ENCODE measurements around the gene DTNB. TPM values are rescaled to one million over a fixed set of nuclear protein-coding genes. Genes with fewer than 3 reads are reported as not detected.

Gene DTNB
- total and polyA plus RNA-seq, 2 donors (not counting 3 experiments of a cell fraction or from before 2014, with no cell fraction given) = 11.5 to 17.0 TPM

DNA sequence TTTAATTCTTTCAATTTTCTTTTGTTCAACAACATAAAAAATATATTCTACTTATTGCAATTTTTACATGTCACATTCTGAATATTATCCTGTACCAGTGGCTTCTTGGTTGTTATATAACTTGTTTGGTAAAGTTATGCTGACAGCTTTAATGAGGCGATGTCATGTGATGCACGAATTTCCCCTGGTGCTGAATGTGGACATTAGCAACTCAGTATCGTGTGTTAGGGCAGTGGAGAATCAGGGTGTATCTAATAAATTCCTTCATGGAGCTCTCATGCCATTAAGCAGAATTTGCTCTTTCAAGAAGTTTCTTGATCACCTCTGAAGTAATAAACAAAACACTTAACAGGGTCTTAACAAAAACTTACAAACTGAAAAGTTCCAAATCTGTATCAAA, 232.0 kb downstream of the DTNB start:
- Histone ChIP-seq H2AFZ (ENCODE audit: low read depth, low read length) (no peak overlapping the region), H3K9ac (replicated peaks; ENCODE audit: extremely low read depth, insufficient read depth, low read length) (no peak overlapping the region), H3K9me3 (replicated peaks; ENCODE audit: control insufficient read depth, insufficient read depth, low read length) (no peaks in the 10 kb centered on the region), H3K4me1 (ENCODE audit: control insufficient read depth, extremely low read depth, insufficient read depth, low read length) (no peaks in the 10 kb centered on the region), H3K36me3 (ENCODE audit: control insufficient read depth in 2 of 2, extremely low read depth in 1 of 2, insufficient read depth in 2 of 2, low read length in 2 of 2) (no peaks in the 10 kb centered on the region), H3K4me2 (ENCODE audit: insufficient read depth, low read length) (no peak overlapping the region), H4K20me1 (replicated peaks; ENCODE audit: control insufficient read depth, extremely low read depth, insufficient read depth, low read length) (no peaks in the 10 kb centered on the region), H3K9me1 (replicated peaks; ENCODE audit: control insufficient read depth, extremely low read depth, insufficient read depth, low read length) (no peaks in the 10 kb centered on the region), H3K79me2 (ENCODE audit: control insufficient read depth, insufficient read depth, low read length) (no peaks in the 10 kb centered on the region), H3K4me3 (replicated peaks in 1 of 3; ENCODE audit: insufficient read depth in 1 of 3, low read depth in 1 of 3, low read length in 3 of 3) (no peak overlapping the region), H3K27me3 (ENCODE audit: control insufficient read depth in 2 of 2, insufficient read depth in 2 of 2, low read length in 2 of 2) (no peaks in the 10 kb centered on the region), H3K27ac (ENCODE audit: insufficient read depth, low read depth, low read length) (no peak overlapping the region)
- intact Hi-C loops (cut with micrococcal nuclease) (no loop called here), dilution Hi-C loops (cut with MboI; ENCODE audit: extremely low pct_ligation_motif_present, low sequenced_read_pairs) (no loop called here)
- TF ChIP-seq EZH2 (IDR thresholded peaks at IDR 0.05; ENCODE audit: borderline replicate concordance, low read depth, low read length, severe bottlenecking) (no peak), POLR2AphosphoS5 (IDR thresholded peaks at IDR 0.05; ENCODE audit: insufficient read depth, low read depth, low read length) (no peak), MYC (IDR thresholded peaks at IDR 0.05; ENCODE audit: low read depth, low read length) (no peak), POLR2A (IDR thresholded peaks at IDR 0.05; ENCODE audit: low read depth, low read length) (no peak), GATA2 (IDR thresholded peaks at IDR 0.05; ENCODE audit: insufficient read depth, insufficient read length, low read depth, low read length) (no peak), FOS (IDR thresholded peaks at IDR 0.05; ENCODE audit: borderline replicate concordance, insufficient read depth, low read length) (no peak), JUN (IDR thresholded peaks at IDR 0.05; ENCODE audit: borderline replicate concordance, insufficient read depth, insufficient read length, low read depth) (no peak)
- TF ChIP-seq, protein P1, sequence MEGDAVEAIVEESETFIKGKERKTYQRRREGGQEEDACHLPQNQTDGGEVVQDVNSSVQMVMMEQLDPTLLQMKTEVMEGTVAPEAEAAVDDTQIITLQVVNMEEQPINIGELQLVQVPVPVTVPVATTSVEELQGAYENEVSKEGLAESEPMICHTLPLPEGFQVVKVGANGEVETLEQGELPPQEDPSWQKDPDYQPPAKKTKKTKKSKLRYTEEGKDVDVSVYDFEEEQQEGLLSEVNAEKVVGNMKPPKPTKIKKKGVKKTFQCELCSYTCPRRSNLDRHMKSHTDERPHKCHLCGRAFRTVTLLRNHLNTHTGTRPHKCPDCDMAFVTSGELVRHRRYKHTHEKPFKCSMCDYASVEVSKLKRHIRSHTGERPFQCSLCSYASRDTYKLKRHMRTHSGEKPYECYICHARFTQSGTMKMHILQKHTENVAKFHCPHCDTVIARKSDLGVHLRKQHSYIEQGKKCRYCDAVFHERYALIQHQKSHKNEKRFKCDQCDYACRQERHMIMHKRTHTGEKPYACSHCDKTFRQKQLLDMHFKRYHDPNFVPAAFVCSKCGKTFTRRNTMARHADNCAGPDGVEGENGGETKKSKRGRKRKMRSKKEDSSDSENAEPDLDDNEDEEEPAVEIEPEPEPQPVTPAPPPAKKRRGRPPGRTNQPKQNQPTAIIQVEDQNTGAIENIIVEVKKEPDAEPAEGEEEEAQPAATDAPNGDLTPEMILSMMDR (IDR thresholded peaks at IDR 0.05; ENCODE audit: extremely low read depth in 1 of 2, insufficient read depth in 1 of 2, low read depth in 1 of 2, low read length in 2 of 2) = no peak
- TF ChIP-seq, protein P2, sequence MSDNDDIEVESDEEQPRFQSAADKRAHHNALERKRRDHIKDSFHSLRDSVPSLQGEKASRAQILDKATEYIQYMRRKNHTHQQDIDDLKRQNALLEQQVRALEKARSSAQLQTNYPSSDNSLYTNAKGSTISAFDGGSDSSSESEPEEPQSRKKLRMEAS (IDR thresholded peaks at IDR 0.05; ENCODE audit: insufficient read depth, insufficient read length) = no peak
- no TSS peak for BruUV-seq (replicated peaks)
- ChIA-PET CTCF (interaction anchor here (0.6 kb wide), 1 partner anchor 1173 kb away, joined by 3 read pairs; no protein-coding TSS in a partner anchor), POLR2A (no interaction called here)
- DNase-seq (ENCODE audit: low read depth, low spot score) (no peak), FAIRE-seq (no peak)
